HG02642 (cell line): ENCODE measurements around the gene RNF157.

Source experiments
- ATAC-seq: cut with Tn5 transposase; IDR thresholded peaks from one replicate; pipeline ENCODE4 v1.9.1; 2021; ENCODE audit warnings: mild to moderate bottlenecking; ENCODE audit not compliant: unreplicated experiment, poor library complexity

The RNF157 gene

GRCh38 chr17:76240461-76241203, at the start of gene RNF157:
RNF157 (minus strand) TSS chr17:76240493; CDS start chr17:76240240, 253 bp downstream.
- peak; percentile 73 for ATAC-seq

GRCh38 chr17:76281573-76282371, 41.5 kb upstream of the RNF157 start:
- ATAC-seq: no peak

GRCh38 chr17:76280650-76281049, 40.4 kb upstream of the RNF157 start:
- ATAC-seq: no peak

GRCh38 chr17:76279742-76280287, 39.5 kb upstream of the RNF157 start:
- ATAC-seq: no peak

- ATAC-seq: peak; percentile 45
These were observed 38.9 kb upstream of the RNF157 start for GRCh38 chr17:76278952-76279741.

GRCh38 chr17:76278268-76278908, 38.1 kb upstream of the RNF157 start:
- ATAC-seq: no peak

GRCh38 chr17:76277300-76278267, 37.3 kb upstream of the RNF157 start:
- ATAC-seq: no peak

- no peak for ATAC-seq
These were observed 36.4 kb upstream of the RNF157 start for GRCh38 chr17:76276461-76277299.

GRCh38 chr17:76276069-76276431, 35.8 kb upstream of the RNF157 start:
- no peak for ATAC-seq

- no peak for ATAC-seq
These were observed 35.2 kb upstream of the RNF157 start for GRCh38 chr17:76275382-76276068.

- ATAC-seq: no peak
These were observed 34.0 kb upstream of the RNF157 start for GRCh38 chr17:76274112-76274956.

- no peak for ATAC-seq
These were observed 33.3 kb upstream of the RNF157 start for GRCh38 chr17:76273445-76274111.

- peak; percentile 28 for ATAC-seq
These were observed 32.5 kb upstream of the RNF157 start for GRCh38 chr17:76272541-76273444.

- peak; percentile 50 for ATAC-seq
These were observed 31.6 kb upstream of the RNF157 start for GRCh38 chr17:76271669-76272540.
